Measurements from ENCODE around the gene CSGALNACT2. TPM values are rescaled to one million over a fixed set of nuclear protein-coding genes. Genes with fewer than 3 reads are reported as not detected.
A peak's percentile ranks its signal among the peaks of the same experiment; 100 is the strongest.

The CSGALNACT2 gene
- total and polyA plus RNA-seq, 2 donors (not counting 1 experiment from before 2014, with no cell fraction given): 10.9 to 24.0 TPM

DNA sequence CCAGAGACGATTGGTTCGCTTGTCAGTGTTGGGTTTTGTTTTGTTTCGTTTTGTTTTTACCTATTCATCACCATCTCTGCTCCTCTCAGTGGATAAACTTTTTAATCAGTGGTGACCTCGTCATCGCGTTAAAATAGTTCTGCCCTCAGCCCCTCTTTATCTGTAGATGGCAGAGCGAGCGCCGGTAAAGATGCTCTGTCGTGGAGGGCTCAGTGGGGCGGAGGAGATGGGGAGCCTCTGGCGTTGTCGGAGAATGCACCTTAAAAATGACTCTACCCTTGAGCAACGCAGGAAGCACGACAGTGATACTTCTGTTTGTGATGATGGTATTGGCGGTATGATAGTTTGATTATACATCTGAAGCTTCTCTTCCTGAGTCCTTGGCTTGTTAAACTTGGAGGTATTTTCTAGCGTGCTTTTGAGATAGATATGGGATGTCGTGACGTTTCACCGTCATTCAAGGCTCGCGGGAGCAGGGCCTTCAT, 554 bp downstream of the CSGALNACT2 start:
- H3K4me2 ChIP-seq (replicated peaks; ENCODE audit: low read depth, low read length, poor library complexity, severe bottlenecking): peak overlapping the region; percentile 93
- peak overlapping the region; percentile 98 for H3K27ac Mint-ChIP-seq
- H3K4me3 ChIP-seq (ENCODE audit: control extremely low read depth in 1 of 5, extremely low read depth in 1 of 5, insufficient read depth in 1 of 5, low read depth in 2 of 5, low read length in 4 of 5): peak overlapping the region; percentile 75 to 98 (median 83)
- H3K4me1 ChIP-seq (ENCODE audit: control insufficient read depth in 2 of 2, insufficient read depth in 2 of 2, low read length in 2 of 2): peaks cover 31 to 32% of the 10 kb centered on the region in 2 donors
- ATAC-seq (ENCODE audit: low read depth): peak; percentile 44
- H3K36me3 ChIP-seq (replicated peaks in 1 of 2; ENCODE audit: control extremely low read depth in 1 of 2, control insufficient read depth in 1 of 2, extremely low read depth in 1 of 2, insufficient read depth in 2 of 2, low read length in 1 of 2): no peaks in the 10 kb centered on the region
- H3K9ac ChIP-seq (ENCODE audit: low read length): peak overlapping the region; percentile 93
- TF ChIP-seq, protein P1, sequence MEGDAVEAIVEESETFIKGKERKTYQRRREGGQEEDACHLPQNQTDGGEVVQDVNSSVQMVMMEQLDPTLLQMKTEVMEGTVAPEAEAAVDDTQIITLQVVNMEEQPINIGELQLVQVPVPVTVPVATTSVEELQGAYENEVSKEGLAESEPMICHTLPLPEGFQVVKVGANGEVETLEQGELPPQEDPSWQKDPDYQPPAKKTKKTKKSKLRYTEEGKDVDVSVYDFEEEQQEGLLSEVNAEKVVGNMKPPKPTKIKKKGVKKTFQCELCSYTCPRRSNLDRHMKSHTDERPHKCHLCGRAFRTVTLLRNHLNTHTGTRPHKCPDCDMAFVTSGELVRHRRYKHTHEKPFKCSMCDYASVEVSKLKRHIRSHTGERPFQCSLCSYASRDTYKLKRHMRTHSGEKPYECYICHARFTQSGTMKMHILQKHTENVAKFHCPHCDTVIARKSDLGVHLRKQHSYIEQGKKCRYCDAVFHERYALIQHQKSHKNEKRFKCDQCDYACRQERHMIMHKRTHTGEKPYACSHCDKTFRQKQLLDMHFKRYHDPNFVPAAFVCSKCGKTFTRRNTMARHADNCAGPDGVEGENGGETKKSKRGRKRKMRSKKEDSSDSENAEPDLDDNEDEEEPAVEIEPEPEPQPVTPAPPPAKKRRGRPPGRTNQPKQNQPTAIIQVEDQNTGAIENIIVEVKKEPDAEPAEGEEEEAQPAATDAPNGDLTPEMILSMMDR (IDR thresholded peaks at IDR 0.05): no peak
- TF ChIP-seq EZH2 (IDR thresholded peaks at IDR 0.05; ENCODE audit: borderline replicate concordance, insufficient read depth, low read depth, low read length, poor library complexity, severe bottlenecking): no peak
- H2AFZ ChIP-seq (ENCODE audit: insufficient read depth, low read depth, low read length, poor library complexity, severe bottlenecking): peak overlapping the region; percentile 95
- H3K27me3 ChIP-seq (replicated peaks in 1 of 4; ENCODE audit: control extremely low read depth in 1 of 4, control insufficient read depth in 3 of 4, insufficient read depth in 4 of 4, low read length in 3 of 4): no peaks in the 10 kb centered on the region
- no peaks in the 10 kb centered on the region for H3K9me3 Mint-ChIP-seq (ENCODE audit: insufficient read depth)
- intact Hi-C loops (cut with micrococcal nuclease): loop anchor here (1.0 to 10.0 kb wide), 8 partner anchors 33 to 586 kb away; partner anchors contain the start of genes BMS1, HNRNPF, ZNF239 and ZNF33B
- ChIA-PET POLR2A (interaction anchor here (0.6 to 1.6 kb wide), 5 partner anchors 9 to 324 kb away, joined by 3 to 5 read pairs (median 5); no protein-coding TSS in a partner anchor), CTCF (interaction anchor here (0.6 to 2.6 kb wide), 7 partner anchors 18 to 585 kb away, joined by 3 to 9 read pairs (median 4); no protein-coding TSS in a partner anchor)
- H3K79me2 ChIP-seq (ENCODE audit: control insufficient read depth, insufficient read depth, low read length): peaks cover 60% of the 10 kb centered on the region
- H3K27ac ChIP-seq (ENCODE audit: low read length in 2 of 2): peak overlapping the region; percentile 92 to 95
- 0% methylated on average over 16 of the region's 22 CpGs for WGBS (ENCODE audit: insufficient coverage)
- H3K4me3 Mint-ChIP-seq: peak overlapping the region; percentile 99
- H3K4me1 Mint-ChIP-seq: peaks cover 50% of the 10 kb centered on the region
- no peaks in the 10 kb centered on the region for H3K9me3 ChIP-seq (ENCODE audit: control extremely low read depth in 1 of 3, control insufficient read depth in 2 of 3, insufficient read depth in 1 of 3, low read length in 2 of 3)
- peaks cover 13% of the 10 kb centered on the region for H4K20me1 ChIP-seq (ENCODE audit: control insufficient read depth, insufficient read depth, low read length, poor library complexity, severe bottlenecking)
- H3K27me3 Mint-ChIP-seq: no peaks in the 10 kb centered on the region
- peak; percentile 78 for DNase-seq

DNA sequence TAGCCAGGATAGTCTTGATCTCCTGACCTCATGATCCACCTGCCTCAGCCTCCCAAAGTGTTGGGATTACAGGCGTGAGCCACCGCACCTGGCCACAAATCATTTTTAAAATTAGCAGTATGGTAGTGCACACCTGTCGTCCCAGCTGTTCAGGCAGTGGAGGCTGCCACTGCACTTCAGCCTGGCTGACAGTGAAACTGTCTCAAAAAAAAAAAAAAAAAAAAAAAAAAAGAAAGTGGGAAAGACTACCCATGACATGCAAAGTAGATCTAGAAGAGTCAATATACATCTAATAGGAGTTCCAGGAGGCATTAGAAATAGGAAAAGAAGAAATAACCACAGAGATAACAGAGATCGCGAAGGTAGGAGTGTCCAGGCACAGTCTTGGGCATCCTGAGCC, 3.2 kb downstream of the CSGALNACT2 start:
- Histone ChIP-seq H3K27ac (ENCODE audit: low read length in 2 of 2) (no peak overlapping the region), H3K9me3 (ENCODE audit: control extremely low read depth in 1 of 3, control insufficient read depth in 2 of 3, insufficient read depth in 1 of 3, low read length in 2 of 3) (no peaks in the 10 kb centered on the region), H2AFZ (ENCODE audit: insufficient read depth, low read depth, low read length, poor library complexity, severe bottlenecking) (no peak overlapping the region), H3K4me1 (ENCODE audit: control insufficient read depth in 2 of 2, insufficient read depth in 2 of 2, low read length in 2 of 2) (peaks cover 32 to 40% of the 10 kb centered on the region in 2 donors), H3K9ac (ENCODE audit: low read length) (no peak overlapping the region), H3K36me3 (replicated peaks in 1 of 2; ENCODE audit: control extremely low read depth in 1 of 2, control insufficient read depth in 1 of 2, extremely low read depth in 1 of 2, insufficient read depth in 2 of 2, low read length in 1 of 2) (no peaks in the 10 kb centered on the region), H3K27me3 (replicated peaks in 1 of 4; ENCODE audit: control extremely low read depth in 1 of 4, control insufficient read depth in 3 of 4, insufficient read depth in 4 of 4, low read length in 3 of 4) (no peaks in the 10 kb centered on the region), H3K4me3 (ENCODE audit: control extremely low read depth in 1 of 5, extremely low read depth in 1 of 5, insufficient read depth in 1 of 5, low read depth in 2 of 5, low read length in 4 of 5) (no peak overlapping the region), H4K20me1 (ENCODE audit: control insufficient read depth, insufficient read depth, low read length, poor library complexity, severe bottlenecking) (peaks cover 13% of the 10 kb centered on the region), H3K79me2 (ENCODE audit: control insufficient read depth, insufficient read depth, low read length) (peaks cover 85% of the 10 kb centered on the region), H3K4me2 (replicated peaks; ENCODE audit: low read depth, low read length, poor library complexity, severe bottlenecking) (no peak overlapping the region)
- POLR2A ChIA-PET: interaction anchor here (0.6 kb wide), 1 partner anchor 12 kb away, joined by 3 read pairs; no protein-coding TSS in a partner anchor
- Mint-ChIP-seq H3K27ac (peak overlapping the region; percentile 33), H3K4me1 (peaks cover 60% of the 10 kb centered on the region), H3K9me3 (ENCODE audit: insufficient read depth) (peaks cover 2% of the 10 kb centered on the region), H3K27me3 (no peaks in the 10 kb centered on the region), H3K4me3 (no peak overlapping the region)
- no CpG with 5 or more reads among the region's 5 CpGs for WGBS (ENCODE audit: insufficient coverage)
- TF ChIP-seq, protein P1 (IDR thresholded peaks at IDR 0.05): no peak
- TF ChIP-seq EZH2 (IDR thresholded peaks at IDR 0.05; ENCODE audit: borderline replicate concordance, insufficient read depth, low read depth, low read length, poor library complexity, severe bottlenecking): no peak
- CTCF ChIA-PET: interaction anchor here (1.1 kb wide), 1 partner anchor 64 kb away, joined by 3 read pairs; no protein-coding TSS in a partner anchor
- no peak for DNase-seq
- ATAC-seq (ENCODE audit: low read depth): no peak
- intact Hi-C loops (cut with micrococcal nuclease): no loop called here

All from B cell (primary cell).